ENCODE results near the gene RELN.
A peak's percentile ranks its signal among the peaks of the same experiment; 100 is the strongest.
"Not testable (repeated sequence)": the region's sequence is repeated elsewhere in the genome, so short reads cannot be mapped to it uniquely, and the experiment has no call there.

RELN gene

DNA sequence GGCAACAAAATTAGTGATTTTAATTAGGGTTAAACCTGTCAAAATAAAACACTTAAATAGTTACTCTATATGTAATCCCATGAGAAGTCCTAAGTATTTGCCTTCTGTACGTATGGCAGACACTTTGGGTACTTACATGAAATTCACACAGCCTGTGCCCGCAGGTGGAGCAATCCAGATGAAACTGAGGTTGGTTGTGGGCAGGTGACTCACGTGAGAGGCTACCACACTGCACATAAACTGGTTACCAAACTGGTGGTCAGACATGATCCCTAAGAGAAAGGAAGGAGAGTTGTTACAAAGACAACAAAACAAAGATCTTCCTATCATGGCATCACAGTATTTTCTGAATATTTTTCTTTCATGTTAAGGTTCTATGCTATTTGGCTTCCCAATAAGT is 156.1 kb downstream of the RELN start:
- DNase-seq (ENCODE audit: low spot score) = no peak

GRCh38 chr7:103832438-103832837 is 157.0 kb downstream of the RELN start:
- no peak for DNase-seq (ENCODE audit: low spot score)

DNA sequence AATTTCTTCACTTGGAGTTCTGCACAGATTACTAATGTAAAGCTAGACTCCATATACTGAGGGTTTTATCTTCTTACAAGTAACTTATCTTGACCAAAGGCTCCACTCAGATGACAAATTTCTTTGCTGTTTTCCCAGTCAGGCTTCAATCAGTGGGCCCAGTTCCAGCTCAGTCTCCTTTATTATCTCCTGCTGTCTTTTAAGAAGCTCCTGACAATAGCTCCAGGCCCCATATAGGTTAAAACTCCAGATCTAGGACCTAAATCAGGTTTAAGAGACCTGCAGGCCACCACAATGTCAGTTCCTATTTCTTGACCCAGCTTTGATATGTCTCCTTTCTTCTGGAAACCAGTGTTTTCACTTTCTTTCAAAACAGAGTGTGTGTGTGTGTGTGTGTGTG is 165.2 kb downstream of the RELN start:
- DNase-seq (ENCODE audit: low spot score) = no peak

GRCh38 chr7:103823084-103823483 is 166.4 kb downstream of the RELN start:
- no peak for DNase-seq (ENCODE audit: low spot score)

GRCh38 chr7:103821092-103821491 is 168.4 kb downstream of the RELN start:
- no peak for DNase-seq (ENCODE audit: low spot score)

DNA sequence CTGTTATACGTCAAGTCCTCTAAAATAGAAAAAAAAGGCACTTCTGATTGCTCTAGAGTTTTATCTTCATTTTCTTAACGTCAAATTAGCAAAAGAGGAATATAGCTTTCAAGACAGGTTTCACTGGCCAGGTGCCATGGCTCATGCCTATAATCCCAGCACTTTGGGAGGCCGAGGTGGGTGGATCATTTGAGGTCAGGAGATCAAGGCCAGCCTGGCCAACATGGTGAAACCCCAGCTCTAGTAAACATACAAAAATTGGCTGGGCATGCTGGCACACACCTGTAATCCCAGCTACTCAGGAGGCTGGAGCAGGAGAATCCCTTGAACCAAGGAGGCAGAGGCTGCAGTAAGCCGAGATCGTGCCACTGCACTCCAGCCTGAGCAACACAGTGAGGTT is 173.5 kb downstream of the RELN start:
- not testable (repeated sequence) for DNase-seq (ENCODE audit: low spot score)

- no peak for DNase-seq (ENCODE audit: low spot score)
Measured at GRCh38 chr7:103813970-103814369, 175.5 kb downstream of the RELN start.

- no peak for DNase-seq (ENCODE audit: low spot score)
Measured at GRCh38 chr7:103811997-103812396, 177.5 kb downstream of the RELN start.

DNA sequence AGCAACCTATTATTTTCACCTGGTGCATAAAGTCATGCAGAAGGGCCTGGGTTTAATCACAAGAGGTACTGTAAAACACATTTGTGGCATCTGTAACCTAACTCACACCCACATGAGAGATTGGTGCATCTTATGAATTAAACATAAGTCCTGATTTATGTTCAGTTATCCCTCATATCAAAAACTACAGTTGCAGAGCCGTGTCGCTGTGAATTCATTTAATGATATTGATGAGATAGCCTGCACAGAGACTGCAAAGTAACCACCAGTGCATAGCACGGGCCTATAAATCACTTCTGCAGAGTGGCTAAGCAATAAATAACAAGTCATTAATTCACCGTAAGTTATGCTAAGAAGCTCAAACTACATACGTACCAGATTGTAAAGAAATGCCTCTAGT is 178.2 kb downstream of the RELN start:
- DNase-seq (ENCODE audit: low spot score) = no peak

GRCh38 chr7:103810112-103810744 is 179.2 kb downstream of the RELN start:
- DNase-seq (ENCODE audit: low spot score) = peak; percentile 11

DNA sequence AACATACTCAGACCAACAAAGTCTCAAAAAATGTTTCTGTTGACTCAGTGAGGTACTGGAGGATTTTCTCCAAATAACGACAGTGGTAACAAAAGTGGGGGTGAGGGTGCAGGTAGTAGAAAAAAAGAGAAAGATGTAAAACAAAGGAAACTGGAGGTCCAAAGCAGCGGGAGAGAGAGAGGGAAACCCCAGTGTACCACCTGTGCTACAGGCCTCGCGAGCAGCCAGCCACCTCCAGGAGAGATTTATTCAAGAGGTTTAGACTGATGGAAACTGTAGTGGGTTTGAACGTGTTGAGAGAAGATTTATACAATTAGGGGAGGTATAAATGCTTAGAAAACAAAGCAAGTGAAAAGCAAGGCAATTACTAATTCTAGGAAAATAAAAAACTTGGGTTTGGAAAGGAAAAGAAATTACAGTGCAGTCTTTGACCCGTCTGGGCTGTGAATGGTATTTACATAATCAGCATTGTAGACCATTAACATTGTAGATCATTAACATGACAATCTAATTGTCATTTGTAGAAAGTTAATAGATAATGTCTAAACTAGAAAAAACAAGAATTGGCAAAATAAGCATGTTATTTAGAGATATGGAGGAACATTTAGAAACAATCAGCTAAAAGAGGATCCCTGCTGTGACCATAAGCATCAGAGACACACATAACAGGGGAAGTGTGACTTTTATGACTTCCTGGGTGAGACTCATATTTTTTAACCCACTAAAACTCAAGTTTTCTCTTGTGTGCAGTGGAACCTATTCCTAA is 180.0 kb downstream of the RELN start:
- no peak for DNase-seq (ENCODE audit: low spot score)

- no peak for DNase-seq (ENCODE audit: low spot score)
Measured at GRCh38 chr7:103805346-103805745, 184.1 kb downstream of the RELN start.

GRCh38 chr7:103803631-103804030 is 185.8 kb downstream of the RELN start:
- DNase-seq (ENCODE audit: low spot score) = no peak

GRCh38 chr7:103799298-103799697 is 190.2 kb downstream of the RELN start:
- no peak for DNase-seq (ENCODE audit: low spot score)

GRCh38 chr7:103797647-103798307 is 191.7 kb downstream of the RELN start:
- no peak for DNase-seq (ENCODE audit: low spot score)

DNA sequence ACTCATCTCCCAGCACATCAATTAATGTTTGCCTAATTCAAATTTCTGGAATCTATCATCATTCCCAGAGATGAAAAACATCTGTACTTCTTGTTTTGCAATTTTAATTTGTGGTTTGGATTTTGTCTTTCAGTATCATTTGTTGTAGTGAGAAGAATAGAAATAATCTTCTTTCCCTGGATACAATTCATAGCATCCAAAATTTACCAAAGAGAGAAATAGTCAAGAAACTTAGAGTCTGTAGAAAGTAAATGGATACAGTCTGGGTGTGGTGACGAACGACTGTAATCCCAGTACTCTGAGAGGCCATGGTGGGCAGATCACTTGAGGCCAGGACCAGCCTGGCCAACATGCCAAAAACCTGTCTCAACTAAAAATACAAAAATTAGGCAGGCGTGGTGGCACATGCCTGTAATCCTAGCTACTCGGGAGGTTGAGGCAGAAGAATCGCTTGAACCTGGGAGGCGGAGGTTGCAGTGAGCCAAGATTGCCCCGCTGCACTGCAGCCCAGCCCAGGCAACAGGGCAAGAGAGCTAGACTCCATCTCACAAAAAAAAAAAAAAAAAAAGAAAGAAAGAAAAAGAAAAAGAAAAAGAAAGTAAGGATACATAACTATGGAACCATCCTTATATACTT is 193.0 kb downstream of the RELN start:
- no peak for DNase-seq (ENCODE audit: low spot score)

- DNase-seq (ENCODE audit: low spot score) = no peak
Measured at GRCh38 chr7:103795787-103796186, 193.7 kb downstream of the RELN start.

GRCh38 chr7:103795107-103795506 is 194.4 kb downstream of the RELN start:
- no peak for DNase-seq (ENCODE audit: low spot score)

DNA sequence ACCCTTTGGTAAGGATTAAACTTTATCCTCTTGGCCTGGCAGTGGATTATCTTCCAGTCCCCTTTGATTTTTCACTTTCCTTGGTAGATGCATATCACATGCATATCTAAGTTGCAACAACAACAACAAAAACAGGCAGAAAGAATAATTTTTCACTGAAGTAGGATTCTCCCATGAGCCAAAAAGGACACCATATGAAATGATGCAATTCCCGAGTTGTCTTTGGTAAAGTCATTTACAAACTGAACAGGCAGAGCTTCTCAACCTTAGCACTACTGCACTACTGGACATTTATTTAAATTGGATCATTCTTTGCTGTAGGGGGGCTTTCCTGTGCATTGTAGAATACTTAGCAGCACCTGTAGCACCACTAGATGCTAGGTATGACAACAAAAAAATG is 195.0 kb downstream of the RELN start:
- DNase-seq (ENCODE audit: low spot score) = no peak

- DNase-seq (ENCODE audit: low spot score) = no peak
Measured at GRCh38 chr7:103793614-103794013, 195.8 kb downstream of the RELN start.

- no peak for DNase-seq (ENCODE audit: low spot score)
Measured at GRCh38 chr7:103791894-103792293, 197.6 kb downstream of the RELN start.

GRCh38 chr7:103787041-103787440 is 202.4 kb downstream of the RELN start:
- not testable (repeated sequence) for DNase-seq (ENCODE audit: low spot score)

Measured in AG20443 (cell line).